Upper lobe of right lung (tissue), 1 donor: ENCODE data around the gene CDH12. TPM values are rescaled to one million over a fixed set of nuclear protein-coding genes. Genes with fewer than 3 reads are reported as not detected.
"Not testable (repeated sequence)": the region's sequence is repeated elsewhere in the genome, so short reads cannot be mapped to it uniquely, and the experiment has no call there.

Experiments
- ATAC-seq: fragments of 200-7000 bp; cut with Tn5 transposase; one replicate; pipeline ENCODE4 v1.9.1; 2020; ENCODE audit warnings: mild to moderate bottlenecking, moderate library complexity
- DNase-seq: peaks from one replicate; pipeline ENCODE4 v3.0.0-alpha.2; 2020
- H3K27ac ChIP-seq: fragments of 200-600 bp; one replicate; pipeline ENCODE4 v1.8.0; 2022
- H3K27me3 ChIP-seq: fragments of 200-600 bp; one replicate; pipeline ENCODE4 v1.8.0; 2022; ENCODE audit warnings: mild to moderate bottlenecking
- H3K36me3 ChIP-seq: fragments of 200-600 bp; one replicate; pipeline ENCODE4 v1.8.0; 2022
- H3K4me1 ChIP-seq: fragments of 200-600 bp; one replicate; pipeline ENCODE4 v1.8.0; 2022
- H3K4me3 ChIP-seq: fragments of 200-600 bp; one replicate; pipeline ENCODE4 v1.8.0; 2022; ENCODE audit warnings: mild to moderate bottlenecking
- H3K9me3 ChIP-seq: fragments of 200-600 bp; one replicate; pipeline ENCODE4 v1.8.0; 2022
- CTCF ChIP-seq: fragments of 200-600 bp; IDR thresholded peaks from one replicate; pipeline ENCODE4 v1.8.0; 2022; ENCODE audit warnings: antibody characterized with exemption
- intact Hi-C: fragments of 100-400 bp; cut with DNase I; formaldehyde crosslinking; loops from one replicate; pipeline ENCODE4 v1.11.0; 2022
- total RNA-seq: library from RNA; stranded (reverse); fragmentation: NEBNext Ultra II Directional; extraction: Animal tissue kit (Norgen Biotek cat#: 25700); gene quantifications from one replicate; pipeline ENCODE4 v1.2.1, GENCODE V29; 2021
- donor health status: DM: no; HTN: yes; CAD: no; lungs with severe emphysema.

The CDH12 gene
- total RNA-seq, 1 donor from 2014 or later: not detected

GRCh38 chr5:22892441-22892840 is 39.3 kb upstream of the CDH12 start:
- no peak overlapping the region for H3K27ac ChIP-seq
- no peak overlapping the region for H3K4me3 ChIP-seq
- TF ChIP-seq CTCF: no peak
- ATAC-seq (no peak), DNase-seq (no peak)
- no peaks in the 10 kb centered on the region for H3K36me3 ChIP-seq
- no peaks in the 10 kb centered on the region for H3K27me3 ChIP-seq
- H3K9me3 ChIP-seq: no peaks in the 10 kb centered on the region
- H3K4me1 ChIP-seq: no peaks in the 10 kb centered on the region
- intact Hi-C loops: no loop called here

GRCh38 chr5:22889720-22890119 is 36.6 kb upstream of the CDH12 start:
- Histone ChIP-seq H3K27me3 (no peaks in the 10 kb centered on the region), H3K27ac (no peak overlapping the region), H3K4me3 (no peak overlapping the region), H3K9me3 (no peaks in the 10 kb centered on the region), H3K36me3 (no peaks in the 10 kb centered on the region), H3K4me1 (no peaks in the 10 kb centered on the region)
- intact Hi-C loops: no loop called here
- DNase-seq (no peak), ATAC-seq (no peak)
- no peak for TF ChIP-seq CTCF

- ATAC-seq: no peak
- no peaks in the 10 kb centered on the region for H3K27me3 ChIP-seq
- intact Hi-C loops: no loop called here
- no peaks in the 10 kb centered on the region for H3K4me1 ChIP-seq
- no peak for DNase-seq
- no peaks in the 10 kb centered on the region for H3K9me3 ChIP-seq
- H3K27ac ChIP-seq: no peak overlapping the region
- no peaks in the 10 kb centered on the region for H3K36me3 ChIP-seq
- no peak for TF ChIP-seq CTCF
- no peak overlapping the region for H3K4me3 ChIP-seq
These were observed 34.4 kb upstream of the CDH12 start for GRCh38 chr5:22887566-22887965.

GRCh38 chr5:22858911-22859310 is 5.8 kb upstream of the CDH12 start:
- ATAC-seq, H3K27me3 ChIP-seq, H3K27ac ChIP-seq, H3K9me3 ChIP-seq, intact Hi-C loops, DNase-seq, H3K36me3 ChIP-seq, H3K4me3 ChIP-seq, H3K4me1 ChIP-seq: not testable (repeated sequence)

- ATAC-seq (no peak), DNase-seq (no peak)
- TF ChIP-seq CTCF: no peak
- H3K27me3 ChIP-seq: no peaks in the 10 kb centered on the region
- intact Hi-C loops: no loop called here
- H3K9me3 ChIP-seq: no peaks in the 10 kb centered on the region
- no peak overlapping the region for H3K4me3 ChIP-seq
- H3K36me3 ChIP-seq: no peaks in the 10 kb centered on the region
- no peaks in the 10 kb centered on the region for H3K4me1 ChIP-seq
- no peak overlapping the region for H3K27ac ChIP-seq
These were observed 2.7 kb upstream of the CDH12 start for GRCh38 chr5:22855824-22856223.

GRCh38 chr5:22850981-22851380 is 2.2 kb downstream of the CDH12 start:
- no peak for ATAC-seq

More at GRCh38 chr5:22850981-22851380, 2.2 kb downstream of the CDH12 start:
- Histone ChIP-seq H3K4me3 (no peak overlapping the region), H3K27ac (no peak overlapping the region), H3K27me3 (no peaks in the 10 kb centered on the region), H3K36me3 (no peaks in the 10 kb centered on the region), H3K4me1 (no peaks in the 10 kb centered on the region), H3K9me3 (no peaks in the 10 kb centered on the region)
- TF ChIP-seq CTCF: no peak
- no peak for DNase-seq
- intact Hi-C loops: no loop called here
